Embryonic facial prominence (tissue), 1 donor: ENCODE measurements around the gene ANO10.
"Not testable (repeated sequence)": the region's sequence is repeated elsewhere in the genome, so short reads cannot be mapped to it uniquely, and the experiment has no call there.

Experiments
- DNase-seq: peaks from one replicate; pipeline ENCODE4 v3.0.0-alpha.2; 2016; ENCODE audit errors: extremely low spot score

ANO10 gene

DNA sequence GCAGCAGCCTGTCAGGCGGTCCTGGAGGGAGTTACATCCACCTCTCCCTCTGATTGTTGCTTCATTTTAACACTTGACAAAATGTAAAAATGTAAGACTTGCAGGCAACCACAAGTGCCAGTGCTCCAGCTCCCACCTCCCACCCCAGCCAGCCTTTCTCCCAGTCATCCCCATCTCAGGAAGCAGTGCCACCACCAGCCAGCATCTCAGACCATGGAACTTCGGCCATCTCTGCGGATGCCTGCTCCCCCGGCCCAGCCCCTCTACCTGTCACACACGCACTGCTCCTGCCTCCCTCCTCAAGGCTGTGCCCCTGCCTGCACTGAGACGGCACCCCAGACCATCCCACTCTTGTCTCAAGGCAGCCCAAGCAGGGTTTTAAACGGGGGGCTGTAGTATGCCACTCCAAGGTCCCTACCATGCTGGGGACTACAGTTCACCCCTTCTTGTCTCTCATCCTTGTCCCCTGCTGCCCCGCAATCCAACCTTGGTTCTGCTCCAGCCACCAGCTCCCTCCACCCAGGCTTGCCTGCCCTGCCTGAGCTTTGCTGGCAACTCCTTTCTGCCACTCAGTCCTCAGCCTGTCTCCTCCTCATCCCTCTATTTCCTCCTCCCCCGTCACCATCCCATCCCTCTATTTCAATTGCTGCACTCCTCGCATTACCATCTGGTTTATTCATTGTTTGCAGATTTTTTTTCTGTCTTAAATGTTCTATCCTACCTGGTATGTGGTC, 249.6 kb downstream of the ANO10 start:
- no peak for DNase-seq

DNA sequence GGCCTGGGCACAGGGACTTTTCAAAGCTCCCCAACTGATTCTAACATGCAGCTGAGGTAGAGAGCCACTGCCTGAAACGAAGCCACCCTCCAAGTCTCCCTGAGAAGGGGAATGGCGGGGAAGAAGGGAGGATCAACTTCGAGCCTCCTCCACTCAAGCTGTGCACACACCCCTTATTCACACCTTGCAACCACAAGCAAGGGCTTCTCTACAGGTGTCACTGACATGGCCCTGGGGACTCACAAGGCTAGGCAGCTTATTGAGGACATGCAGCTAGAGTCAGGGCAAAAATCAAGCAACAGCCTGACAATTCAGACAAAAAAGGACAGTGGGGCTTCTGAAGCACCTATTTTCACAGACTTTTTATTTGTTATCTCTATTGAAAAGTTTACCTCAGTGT, 250.3 kb downstream of the ANO10 start:
- DNase-seq, result no peak

DNA sequence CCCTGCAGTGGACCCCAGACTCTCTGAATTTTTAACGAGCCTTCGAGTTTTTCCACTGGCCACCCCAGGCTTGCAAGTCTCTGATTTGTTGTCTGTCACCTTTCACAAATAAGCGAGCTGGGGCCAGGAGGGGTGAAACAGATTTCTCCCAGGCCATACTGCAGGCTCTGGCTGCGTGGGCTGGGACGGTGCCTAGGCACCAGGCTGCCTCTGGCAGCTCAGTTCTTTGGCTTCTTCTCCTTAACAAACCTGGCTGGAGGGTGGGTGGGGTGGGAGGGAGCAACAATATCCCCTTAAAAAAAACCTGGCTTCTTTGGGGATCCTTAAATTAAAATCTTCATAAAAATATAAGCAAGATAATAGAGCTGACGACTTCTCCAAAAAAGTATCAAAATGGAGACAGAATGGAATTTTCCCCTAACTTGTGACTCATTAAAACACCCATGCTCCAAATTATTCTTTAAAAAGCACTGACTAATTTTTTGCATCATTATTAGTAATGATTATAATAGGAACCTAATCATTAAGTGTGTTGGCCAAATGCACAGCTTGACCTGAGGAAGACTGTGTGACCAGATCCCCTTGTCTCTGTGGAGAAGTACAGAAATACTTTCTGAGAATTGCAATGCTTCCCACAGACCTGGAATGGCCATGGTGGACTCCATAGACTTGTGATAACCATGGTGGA, 251.4 kb downstream of the ANO10 start:
- no peak for DNase-seq

GRCh38 chr3:43369404-43370292, 252.2 kb downstream of the ANO10 start:
- no peak for DNase-seq

- no peak for DNase-seq
Observed at GRCh38 chr3:43366885-43367284, 254.9 kb downstream of the ANO10 start.

GRCh38 chr3:43366481-43366880, 255.3 kb downstream of the ANO10 start:
- no peak for DNase-seq

DNA sequence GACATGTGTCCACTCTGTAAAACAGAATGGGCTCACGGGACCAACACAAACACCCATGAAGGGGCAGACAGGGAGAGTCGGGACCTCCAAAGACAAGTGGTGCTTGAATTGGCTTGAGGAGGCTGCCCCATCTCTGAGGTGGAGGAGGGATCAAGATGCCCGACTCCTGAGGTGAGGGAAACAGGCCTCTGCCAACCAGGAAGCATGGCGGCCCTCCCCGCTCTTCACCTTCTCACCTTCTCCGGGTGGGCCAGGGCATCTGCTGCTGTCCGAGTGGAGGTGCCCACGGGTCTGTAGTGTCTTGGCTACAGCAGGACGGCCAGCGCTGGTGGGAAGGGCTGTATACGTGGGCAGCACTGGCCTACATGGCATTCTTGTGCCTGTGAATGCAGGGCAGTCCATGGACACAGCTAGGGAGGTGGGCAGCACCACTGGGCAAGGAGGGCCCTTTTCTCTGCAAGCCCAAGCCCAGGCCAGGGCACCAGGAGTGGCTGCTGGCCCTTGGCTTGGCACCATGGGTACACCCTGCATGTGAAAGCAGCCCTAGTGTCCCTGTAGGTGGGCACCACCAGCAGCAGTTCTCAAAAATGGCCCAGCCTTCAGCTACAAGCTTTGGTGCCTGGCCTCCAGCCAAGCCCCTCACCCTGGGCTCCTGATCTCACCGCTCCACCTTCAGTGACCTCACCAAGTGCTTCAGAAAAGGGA, 256.1 kb downstream of the ANO10 start:
- no peak for DNase-seq

GRCh38 chr3:43364926-43365325, 256.9 kb downstream of the ANO10 start:
- no peak for DNase-seq

DNA sequence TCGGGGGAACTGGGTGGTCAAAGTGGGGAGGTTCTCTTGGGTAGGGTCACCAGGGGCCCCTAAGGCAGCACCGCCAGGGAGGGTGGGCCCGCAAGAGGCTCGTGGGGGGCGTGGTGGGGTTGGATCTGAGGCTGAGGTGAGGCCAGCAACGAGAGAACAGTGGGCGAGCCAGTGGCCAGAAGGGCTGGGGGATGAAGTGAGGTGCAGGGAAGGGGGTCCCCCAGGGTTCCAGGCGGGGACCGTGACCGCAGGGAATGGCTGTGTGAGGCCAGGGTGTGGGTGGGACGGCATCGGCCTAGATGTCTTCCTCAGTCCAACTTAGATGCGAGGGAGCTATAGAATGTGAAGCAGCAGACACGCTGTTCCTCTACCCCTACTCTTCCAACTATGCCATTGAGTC, 257.3 kb downstream of the ANO10 start:
- no peak for DNase-seq

DNA sequence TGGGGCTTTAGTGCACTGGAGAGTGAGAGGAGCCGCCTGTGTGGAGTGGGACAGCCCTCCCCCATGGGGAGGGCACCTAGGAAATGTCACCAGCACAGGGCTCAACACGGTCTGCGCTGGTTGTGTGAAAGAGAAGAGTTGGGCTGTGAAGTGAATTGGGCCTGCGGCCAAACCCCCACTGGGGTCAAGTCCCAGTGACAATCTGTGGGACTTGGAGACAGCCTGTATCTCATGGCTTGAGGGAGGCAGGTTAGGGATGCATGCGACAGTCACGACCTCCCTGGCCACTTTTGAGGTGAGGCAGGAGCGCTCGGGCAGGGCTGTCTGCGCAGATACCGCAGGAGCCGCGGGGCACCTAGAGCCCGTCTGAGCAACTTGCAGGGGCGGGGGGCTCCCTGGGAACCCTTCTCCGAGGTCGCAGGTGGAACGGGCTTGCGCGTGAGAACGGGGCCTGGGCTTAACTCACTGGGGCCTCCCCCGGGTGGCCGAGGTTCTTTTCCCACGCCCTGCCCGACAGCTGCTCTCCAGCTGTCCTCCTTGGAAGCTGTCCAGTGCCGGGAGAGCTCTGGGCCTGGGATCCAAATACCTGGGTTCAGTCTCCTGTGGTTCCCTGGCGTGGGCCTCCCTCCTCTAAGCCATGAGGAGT, 258.1 kb downstream of the ANO10 start:
- DNase-seq, result no peak

- DNase-seq, result no peak
Observed at GRCh38 chr3:43362961-43363360, 258.9 kb downstream of the ANO10 start.

DNA sequence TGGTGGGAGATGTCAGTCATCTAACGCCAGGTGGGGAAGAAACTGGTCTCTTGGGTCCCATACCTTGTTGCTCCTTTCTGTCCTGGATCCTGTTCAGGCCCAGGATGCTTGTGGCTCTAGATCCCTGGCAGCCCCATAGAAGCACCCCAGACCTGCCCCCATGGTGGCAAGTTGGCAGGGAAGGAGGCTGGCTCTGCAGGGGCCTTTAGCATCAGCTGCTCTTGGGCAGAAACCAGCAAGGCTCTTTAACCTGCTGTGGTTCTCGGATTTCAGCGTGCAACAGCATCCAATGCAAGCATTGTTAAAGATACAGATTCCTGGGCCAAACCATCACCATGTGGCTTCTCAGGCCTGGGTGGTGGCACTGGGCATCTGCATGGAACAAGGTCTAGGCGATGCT, 259.6 kb downstream of the ANO10 start:
- DNase-seq, result no peak

DNA sequence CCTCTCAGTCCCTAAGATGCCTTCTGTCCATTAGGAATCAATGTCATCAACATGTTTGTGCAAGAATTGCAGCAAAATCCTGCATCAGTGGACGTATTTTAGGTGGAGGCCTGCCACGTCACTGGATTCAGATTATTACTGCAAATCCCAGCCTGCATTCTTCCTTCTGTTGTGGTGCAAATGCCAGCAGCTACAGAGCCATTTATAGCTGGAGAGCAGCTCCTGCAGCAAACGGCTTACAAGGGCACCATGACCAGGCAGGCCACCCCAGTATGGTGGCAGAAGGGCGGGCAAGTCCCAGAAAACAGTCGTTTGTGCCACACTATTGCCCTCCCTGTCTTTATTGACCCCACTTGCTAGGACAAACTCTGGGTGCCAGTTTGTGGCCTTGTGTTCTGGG, 260.7 kb downstream of the ANO10 start:
- DNase-seq, result no peak

DNA sequence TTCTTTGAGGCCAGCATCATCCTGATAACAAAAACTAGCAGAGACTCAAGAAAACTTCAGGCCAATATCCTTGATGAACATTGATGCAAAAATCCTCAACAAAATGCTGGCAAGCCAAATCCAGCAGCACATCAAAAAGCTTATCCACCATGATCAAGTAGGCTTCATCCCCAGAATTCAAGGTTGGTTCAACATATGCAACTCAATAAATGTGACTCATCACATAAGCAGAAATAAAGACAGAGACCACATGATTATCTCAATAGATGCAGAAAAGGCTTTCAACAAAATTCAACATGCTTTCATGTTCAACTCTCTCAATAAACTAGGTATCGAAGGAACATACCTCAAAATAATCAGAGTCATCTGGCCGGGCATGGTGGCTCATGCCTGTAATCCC, 265.8 kb downstream of the ANO10 start:
- DNase-seq, result not testable (repeated sequence)

DNA sequence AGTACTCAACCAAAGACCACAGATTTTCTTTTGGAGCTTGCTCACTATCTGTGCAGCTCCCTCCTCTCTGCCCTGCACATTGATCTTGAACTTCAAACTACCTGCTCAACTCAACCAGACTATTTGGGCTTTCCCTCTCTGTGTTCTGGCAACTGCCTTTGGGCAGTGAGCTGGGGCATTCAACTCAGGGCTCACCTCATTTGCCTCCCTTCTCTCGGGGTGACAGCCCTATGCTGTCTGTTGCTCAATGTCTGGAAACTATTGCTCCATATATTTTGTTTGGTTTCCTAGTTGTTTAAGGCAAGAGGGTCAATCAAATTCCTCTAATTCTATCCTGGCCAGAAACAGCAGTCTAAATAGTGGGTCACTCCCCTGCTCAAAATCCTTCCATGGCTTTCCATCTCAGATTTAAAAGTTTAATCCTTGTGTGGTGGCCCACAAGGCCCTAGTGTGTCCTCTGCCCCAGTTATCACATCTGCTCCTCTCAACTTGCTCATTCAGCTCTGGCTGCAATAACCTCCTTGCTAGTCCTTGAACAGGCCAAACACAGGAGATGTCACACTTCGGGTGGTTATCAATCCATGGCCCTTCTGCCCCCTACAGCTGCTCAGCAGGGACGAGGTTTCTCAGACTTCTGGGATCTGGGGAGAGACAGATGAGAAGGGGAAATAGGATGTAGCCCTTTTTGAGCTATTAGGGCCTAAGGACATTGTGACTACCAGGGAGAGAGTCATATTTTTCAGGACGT, 267.7 kb downstream of the ANO10 start:
- no peak for DNase-seq

DNA sequence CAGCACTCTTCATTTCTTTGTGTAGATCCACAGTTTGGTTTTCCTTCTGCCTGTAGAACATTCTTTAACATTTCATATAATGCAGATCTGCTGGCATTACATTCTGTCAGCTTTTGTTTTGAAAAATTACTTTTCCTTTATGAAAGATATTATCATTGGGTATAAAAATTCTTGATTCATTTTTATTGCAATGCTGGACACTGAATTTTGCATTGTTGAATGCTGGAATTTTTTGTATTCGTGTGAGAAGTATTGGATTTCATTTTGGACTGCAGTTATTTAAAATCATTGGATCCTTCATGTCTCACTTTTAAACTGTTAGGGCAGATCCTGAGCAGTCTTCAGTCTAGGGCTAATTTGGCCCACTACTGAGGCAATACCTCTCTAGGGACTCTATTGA, 268.4 kb downstream of the ANO10 start:
- no peak for DNase-seq

DNA sequence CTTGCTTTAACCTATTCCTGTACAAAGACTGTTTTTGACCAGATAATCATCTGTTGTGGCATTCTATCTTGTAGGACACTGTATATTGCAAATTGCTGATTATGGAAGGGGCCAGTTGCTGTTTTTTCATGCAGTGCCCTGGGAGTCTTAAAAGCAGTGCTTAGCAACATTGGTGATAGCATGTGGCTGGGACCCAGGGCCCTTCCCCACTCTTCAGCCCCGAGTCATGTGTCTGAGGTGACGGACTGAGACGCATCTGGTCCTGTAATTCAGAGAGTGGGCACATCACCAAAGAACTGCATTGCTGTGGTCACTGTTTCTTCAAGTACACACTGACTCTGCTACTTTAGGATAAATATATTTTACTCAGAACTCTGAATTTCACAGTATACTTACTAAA, 272.1 kb downstream of the ANO10 start:
- DNase-seq, result no peak

DNA sequence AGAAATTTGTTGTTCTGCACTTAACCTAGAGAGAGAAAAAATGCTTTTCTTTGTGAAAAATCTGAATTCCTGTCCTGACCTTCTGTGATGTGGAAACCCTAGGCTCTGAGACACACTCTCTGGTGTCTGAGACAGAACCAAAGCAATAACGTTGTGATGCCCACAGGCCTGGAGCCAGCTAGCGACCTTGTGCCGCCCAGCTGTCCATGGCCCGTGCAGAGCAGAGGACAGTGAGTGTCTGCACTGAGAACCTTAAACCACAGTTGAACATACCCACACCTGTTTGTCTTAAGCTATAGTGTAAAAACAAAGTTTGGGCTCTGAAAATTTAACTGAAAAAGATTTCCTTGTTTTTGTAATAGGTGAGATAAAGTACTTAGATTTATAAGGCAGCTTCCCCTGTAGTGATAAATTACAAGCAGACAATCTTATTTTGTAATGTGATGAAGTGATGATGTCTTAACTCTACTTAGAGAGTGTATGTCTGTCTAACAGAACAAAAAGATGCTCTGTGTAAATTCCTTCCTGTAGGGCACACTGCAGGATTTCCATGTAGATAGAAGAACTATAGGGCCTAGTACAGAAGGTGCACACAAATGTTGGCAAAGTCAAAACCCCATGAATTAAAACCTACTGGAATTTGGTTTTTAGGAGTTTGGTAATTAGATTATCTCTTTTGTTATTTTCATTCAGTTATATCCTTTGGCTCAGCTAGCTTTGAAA, 272.8 kb downstream of the ANO10 start:
- DNase-seq, result no peak

- DNase-seq, result no peak
Observed at GRCh38 chr3:43348350-43348749, 273.5 kb downstream of the ANO10 start.

DNA sequence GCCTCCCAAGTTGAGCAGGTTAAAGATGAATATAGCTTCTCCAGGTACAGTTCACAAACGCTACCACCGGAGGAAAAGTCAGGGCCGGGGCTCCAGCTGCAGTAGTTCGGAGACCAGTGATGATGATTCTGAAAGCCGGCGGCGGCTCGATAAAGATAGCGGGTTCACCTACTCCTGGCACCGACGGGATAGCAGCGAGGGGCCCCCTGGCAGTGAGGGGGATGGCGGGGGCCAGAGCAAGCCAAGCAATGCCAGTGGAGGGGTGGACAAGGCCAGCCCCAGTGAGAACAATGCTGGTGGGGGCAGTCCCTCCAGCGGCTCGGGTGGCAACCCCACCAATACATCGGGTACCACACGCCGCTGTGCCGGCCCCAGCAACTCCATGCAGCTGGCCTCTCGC, 274.0 kb downstream of the ANO10 start:
- no peak for DNase-seq
